MM.1S (cell line): ENCODE results near the gene UBE2G2.

ENCODE experiments used
- EZH2 ChIP-seq: fragments of 300-600 bp; sonication (generic); optimal IDR thresholded peaks from 2 replicates; pipeline ENCODE3; 2017; ENCODE audit warnings: low read depth, mild to moderate bottlenecking, antibody characterized with exemption, low read length, mixed read lengths
- EZH2phosphoT487 ChIP-seq: fragments of 300-600 bp; sonication (generic); IDR thresholded peaks from 2 replicates; pipeline ENCODE4 v1.6.1; 2018; ENCODE audit warnings: antibody characterized with exemption, low read length
- TF ChIP-seq, protein P1 (sequence below): fragments of 300-600 bp; sonication (generic); IDR thresholded peaks from 2 replicates; pipeline ENCODE4 v1.5.1; 2016; ENCODE audit warnings: antibody characterized with exemption, low read length, mixed read lengths

DNA sequence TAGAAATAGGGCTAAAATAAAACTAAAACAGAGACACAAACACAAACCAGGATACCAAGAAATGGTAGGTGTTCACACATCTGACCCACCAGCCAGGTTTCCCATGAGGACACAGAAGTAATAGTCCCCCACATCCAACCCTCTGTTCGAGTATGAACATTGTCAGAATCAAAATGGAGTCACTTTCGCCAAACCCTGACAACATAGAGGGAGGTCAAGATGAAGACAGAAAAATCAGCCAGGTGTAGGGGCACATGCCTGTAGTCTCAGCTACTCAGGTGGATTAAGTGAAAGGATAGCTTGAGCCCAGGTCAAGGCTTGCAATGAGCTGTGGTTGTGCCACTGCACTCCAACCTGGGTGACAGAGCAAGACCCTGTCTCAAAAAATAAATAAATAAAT, 3.8 kb downstream of the UBE2G2 start:
- TF ChIP-seq, protein P1, sequence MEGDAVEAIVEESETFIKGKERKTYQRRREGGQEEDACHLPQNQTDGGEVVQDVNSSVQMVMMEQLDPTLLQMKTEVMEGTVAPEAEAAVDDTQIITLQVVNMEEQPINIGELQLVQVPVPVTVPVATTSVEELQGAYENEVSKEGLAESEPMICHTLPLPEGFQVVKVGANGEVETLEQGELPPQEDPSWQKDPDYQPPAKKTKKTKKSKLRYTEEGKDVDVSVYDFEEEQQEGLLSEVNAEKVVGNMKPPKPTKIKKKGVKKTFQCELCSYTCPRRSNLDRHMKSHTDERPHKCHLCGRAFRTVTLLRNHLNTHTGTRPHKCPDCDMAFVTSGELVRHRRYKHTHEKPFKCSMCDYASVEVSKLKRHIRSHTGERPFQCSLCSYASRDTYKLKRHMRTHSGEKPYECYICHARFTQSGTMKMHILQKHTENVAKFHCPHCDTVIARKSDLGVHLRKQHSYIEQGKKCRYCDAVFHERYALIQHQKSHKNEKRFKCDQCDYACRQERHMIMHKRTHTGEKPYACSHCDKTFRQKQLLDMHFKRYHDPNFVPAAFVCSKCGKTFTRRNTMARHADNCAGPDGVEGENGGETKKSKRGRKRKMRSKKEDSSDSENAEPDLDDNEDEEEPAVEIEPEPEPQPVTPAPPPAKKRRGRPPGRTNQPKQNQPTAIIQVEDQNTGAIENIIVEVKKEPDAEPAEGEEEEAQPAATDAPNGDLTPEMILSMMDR = no peak
- TF ChIP-seq EZH2phosphoT487 (no peak), EZH2 (no peak)
